Stimulated activated CD4-positive, alpha-beta T cell treated with anti-CD3 and anti-CD28 coated beads, Interleukin-15, amount 100 ng/mL, for 1 hour (primary cell): ENCODE results near the gene ZP2.
"Not testable (repeated sequence)": the region's sequence is repeated elsewhere in the genome, so short reads cannot be mapped to it uniquely, and the experiment has no call there.

Experiments used
- DNase-seq, 2 donors: peaks; one replicate each; pipeline ENCODE4 v3.0.0-alpha.2; 2020; ENCODE audit warnings: low read depth in 1 of 2, low spot score in 1 of 2

ZP2 gene

GRCh38 chr16:21175397-21175796 lies 36.0 kb downstream of the ZP2 start:
- DNase-seq = no peak

GRCh38 chr16:21172650-21173049 lies 38.7 kb downstream of the ZP2 start:
- DNase-seq = no peak

- not testable (repeated sequence) for DNase-seq
These were observed 41.3 kb downstream of the ZP2 start for GRCh38 chr16:21170116-21170515.

GRCh38 chr16:21169249-21169981 lies 42.0 kb downstream of the ZP2 start:
- no peak for DNase-seq

- DNase-seq = no peak
These were observed 43.3 kb downstream of the ZP2 start for GRCh38 chr16:21167929-21168602.

GRCh38 chr16:21167360-21167759 lies 44.0 kb downstream of the ZP2 start:
- DNase-seq = no peak

GRCh38 chr16:21166561-21166961 lies 44.8 kb downstream of the ZP2 start:
- DNase-seq = no peak

GRCh38 chr16:21164521-21165168 lies 46.7 kb downstream of the ZP2 start:
- DNase-seq = no peak

- no peak for DNase-seq
These were observed 47.8 kb downstream of the ZP2 start for GRCh38 chr16:21163576-21163975.

GRCh38 chr16:21162661-21163151 lies 48.7 kb downstream of the ZP2 start:
- no peak for DNase-seq

- no peak for DNase-seq
These were observed 50.2 kb downstream of the ZP2 start for GRCh38 chr16:21161211-21161610.

GRCh38 chr16:21160276-21160675 lies 51.1 kb downstream of the ZP2 start:
- DNase-seq = no peak

GRCh38 chr16:21159281-21159951 lies 52.0 kb downstream of the ZP2 start:
- peak in 1 of 2 donors; percentile 4 for DNase-seq

GRCh38 chr16:21158208-21159110 lies 52.9 kb downstream of the ZP2 start, which contains the start of gene LDAF1:
TSS of gene LDAF1 (plus strand) at chr16:21158674. CDS start at chr16:21161183, 2,509 bp downstream.
- DNase-seq = peak; percentile 47 to 76

GRCh38 chr16:21157632-21158031 lies 53.7 kb downstream of the ZP2 start:
- no peak for DNase-seq

GRCh38 chr16:21156767-21157467 lies 54.5 kb downstream of the ZP2 start:
- no peak for DNase-seq

- not testable (repeated sequence) for DNase-seq
These were observed 55.4 kb downstream of the ZP2 start for GRCh38 chr16:21156011-21156410.

- DNase-seq = not testable (repeated sequence)
These were observed 58.1 kb downstream of the ZP2 start for GRCh38 chr16:21153124-21153729.
